Amniotic epithelial cell (primary cell): ENCODE measurements around the gene RBPJL.
A peak's percentile ranks its signal among the peaks of the same experiment; 100 is the strongest.

Experiments
- DNase-seq: peaks from one replicate; pipeline ENCODE4 v3.0.0-alpha.2; 2010; ENCODE audit warnings: low read depth

RBPJL gene

GRCh38 chr20:45306431-45306982, at the start of gene RBPJL:
RBPJL (plus strand) TSS chr20:45306840; CDS start chr20:45306923, 83 bp downstream.
- DNase-seq, result no peak

GRCh38 chr20:45257161-45257560, 49.5 kb upstream of the RBPJL start:
- no peak for DNase-seq

- DNase-seq, result no peak
These were observed 48.9 kb upstream of the RBPJL start for GRCh38 chr20:45257711-45258110.

GRCh38 chr20:45258259-45258658, 48.4 kb upstream of the RBPJL start:
- no peak for DNase-seq

GRCh38 chr20:45258664-45259063, 48.0 kb upstream of the RBPJL start:
- DNase-seq, result no peak

- no peak for DNase-seq
These were observed 42.9 kb upstream of the RBPJL start for GRCh38 chr20:45263556-45264266.

- DNase-seq, result no peak
These were observed 39.7 kb upstream of the RBPJL start for GRCh38 chr20:45266977-45267376.

GRCh38 chr20:45268531-45268930, 38.1 kb upstream of the RBPJL start:
- peak; percentile 84 for DNase-seq

- DNase-seq, result peak; percentile 23
These were observed 37.6 kb upstream of the RBPJL start for GRCh38 chr20:45269056-45269455.

- no peak for DNase-seq
These were observed 36.8 kb upstream of the RBPJL start for GRCh38 chr20:45269754-45270270.

- no peak for DNase-seq
These were observed 31.3 kb upstream of the RBPJL start for GRCh38 chr20:45275338-45275737.

GRCh38 chr20:45279992-45280391, 26.6 kb upstream of the RBPJL start:
- no peak for DNase-seq

GRCh38 chr20:45282700-45283550, 23.7 kb upstream of the RBPJL start:
- DNase-seq, result no peak

GRCh38 chr20:45283551-45284057, 23.0 kb upstream of the RBPJL start:
- no peak for DNase-seq

- no peak for DNase-seq
These were observed 18.3 kb upstream of the RBPJL start for GRCh38 chr20:45288376-45288775.

GRCh38 chr20:45288860-45289259, 17.8 kb upstream of the RBPJL start:
- no peak for DNase-seq

- no peak for DNase-seq
These were observed 16.5 kb upstream of the RBPJL start for GRCh38 chr20:45289942-45290676.

- peak; percentile 59 for DNase-seq
These were observed 15.8 kb upstream of the RBPJL start for GRCh38 chr20:45290677-45291355.

GRCh38 chr20:45291526-45291925, 15.1 kb upstream of the RBPJL start:
- no peak for DNase-seq

GRCh38 chr20:45292343-45292742, 14.3 kb upstream of the RBPJL start:
- no peak for DNase-seq
